H1 (cell line): Measurements from ENCODE around the gene ULBP1. TPM values are rescaled to one million over a fixed set of nuclear protein-coding genes. Genes with fewer than 3 reads are reported as not detected.

Source experiments
- ATF2 ChIP-seq: IDR thresholded peaks from 2 replicates; pipeline ENCODE4 v1.6.1; 2012; ENCODE audit warnings: low read length, inconsistent platforms
- polyA plus RNA-seq, 7 experiments: library from polyadenylated mRNA; depleted of rRNA in 3 of 7; stranded (reverse) in 5 of 7; unstranded in 2 of 7; fragments of >200 nt in 5 of 7; fragments of 200-250 nt in 2 of 7; gene quantifications; 1 replicate in 5 of 7; 2 replicates in 1 of 7; 4 replicates in 1 of 7; pipeline versions ENCODE4 v1.2.1 to v1.2.3, GENCODE V29; 2011 to 2013; ENCODE audit warnings: missing spikeins in 2 of 7, mixed read lengths in 2 of 7
- total RNA-seq: library from RNA; stranded (reverse); fragmentation: NEBNext Ultra II Directional; extraction: Animal tissue kit (Norgen Biotek cat#: 25700); gene quantifications from 2 replicates; pipeline ENCODE4 v1.2.1, GENCODE V29; 2021

The ULBP1 gene
- total and polyA plus RNA-seq, 2 of the 8 experiments (the other 6 are each of a cell fraction or from before 2014, with no cell fraction given) = 0.32 to 0.60 TPM

DNA sequence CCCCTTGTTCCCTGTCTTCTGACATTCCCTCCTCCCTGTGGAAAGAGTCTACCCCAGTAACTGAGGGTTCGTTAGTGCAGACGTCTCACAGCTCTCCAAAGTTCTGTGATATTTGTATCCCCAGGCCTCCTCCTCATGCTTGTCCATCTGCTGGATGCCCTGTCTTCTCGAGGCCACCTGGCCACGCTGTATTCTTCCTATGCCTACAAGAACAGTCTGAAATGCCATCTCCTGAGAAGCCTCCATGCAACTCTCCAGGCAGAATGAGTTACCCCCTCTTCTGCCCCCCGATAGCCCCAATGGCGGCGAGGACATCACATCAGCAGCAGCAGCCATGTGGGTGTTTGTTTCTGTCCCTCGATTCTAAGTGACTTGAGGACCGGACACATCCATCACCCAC, 12.6 kb upstream of the ULBP1 start (continued):
- TF ChIP-seq ATF2 = no peak
